Measurements from ENCODE around the gene MYO9B.

Gene MYO9B

DNA sequence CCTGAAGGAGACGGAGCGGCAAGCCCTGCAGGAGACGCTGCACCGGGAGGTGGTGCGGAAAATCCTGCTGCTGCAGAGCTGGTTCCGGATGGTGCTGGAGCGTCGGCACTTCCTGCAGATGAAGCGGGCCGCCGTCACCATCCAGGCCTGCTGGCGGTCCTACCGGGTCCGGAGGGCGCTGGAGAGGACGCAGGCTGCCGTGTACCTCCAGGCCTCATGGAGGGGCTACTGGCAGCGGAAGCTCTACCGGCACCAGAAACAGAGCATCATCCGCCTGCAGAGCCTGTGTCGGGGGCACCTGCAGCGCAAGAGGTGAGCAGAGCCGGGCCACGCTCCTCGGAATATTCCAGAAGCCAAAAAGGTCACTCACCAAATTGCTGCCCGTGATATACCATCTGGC lies 117.2 kb downstream of the MYO9B start:
- no peak for DNase-seq

DNA sequence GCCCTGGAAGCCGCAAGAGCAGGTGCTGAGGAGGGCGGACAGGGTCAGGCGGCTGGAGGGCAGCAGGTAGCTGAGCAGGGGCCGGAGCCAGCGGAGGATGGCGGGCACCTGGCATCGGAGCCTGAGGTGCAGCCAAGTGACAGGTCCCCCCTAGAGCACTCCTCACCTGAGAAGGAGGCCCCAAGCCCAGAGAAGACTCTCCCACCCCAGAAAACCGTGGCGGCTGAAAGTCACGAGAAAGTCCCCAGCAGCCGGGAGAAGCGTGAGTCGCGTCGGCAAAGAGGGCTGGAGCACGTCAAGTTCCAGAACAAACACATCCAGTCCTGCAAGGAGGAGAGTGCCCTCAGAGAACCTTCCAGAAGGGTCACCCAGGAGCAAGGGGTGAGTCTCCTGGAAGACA lies 119.0 kb downstream of the MYO9B start:
- DNase-seq = no peak

DNA sequence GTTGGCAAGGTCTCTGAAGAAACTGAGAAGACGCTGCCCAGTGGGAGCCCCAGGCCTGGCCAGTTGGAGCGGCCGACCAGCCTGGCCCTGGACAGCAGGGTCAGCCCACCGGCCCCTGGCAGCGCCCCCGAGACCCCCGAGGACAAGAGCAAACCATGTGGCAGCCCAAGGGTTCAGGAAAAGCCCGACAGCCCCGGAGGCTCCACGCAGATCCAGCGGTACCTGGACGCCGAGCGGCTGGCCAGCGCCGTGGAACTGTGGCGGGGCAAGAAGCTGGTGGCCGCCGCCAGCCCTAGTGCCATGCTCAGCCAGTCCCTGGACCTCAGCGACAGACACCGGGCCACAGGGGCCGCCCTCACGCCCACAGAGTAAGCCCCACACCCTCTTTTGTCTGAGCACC lies 119.5 kb downstream of the MYO9B start:
- DNase-seq = no peak

- DNase-seq = no peak
Measured at GRCh38 chr19:17196610-17197009, 121.0 kb downstream of the MYO9B start.

- DNase-seq = no peak
Measured at GRCh38 chr19:17197666-17198065, 122.1 kb downstream of the MYO9B start.

GRCh38 chr19:17200408-17201079 lies 125.0 kb downstream of the MYO9B start:
- DNase-seq = no peak

DNA sequence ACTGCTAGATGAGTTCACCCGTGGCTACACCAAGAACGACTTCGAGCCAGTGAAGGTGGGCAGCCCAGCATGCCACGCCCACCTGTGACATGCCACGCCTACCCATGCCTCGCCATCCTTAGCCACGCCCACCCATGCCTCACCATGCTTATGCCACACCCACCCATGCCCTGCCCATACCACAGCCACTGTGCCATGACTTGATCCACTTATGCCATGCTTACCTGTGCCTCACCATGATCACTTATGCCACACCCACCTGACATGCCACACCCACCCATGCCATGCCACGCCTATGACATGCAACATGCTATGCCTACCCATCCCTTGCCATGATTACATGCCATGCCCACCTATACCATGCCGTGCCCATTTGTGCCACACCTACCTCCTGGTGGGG lies 126.7 kb downstream of the MYO9B start:
- DNase-seq = peak; percentile 44

DNA sequence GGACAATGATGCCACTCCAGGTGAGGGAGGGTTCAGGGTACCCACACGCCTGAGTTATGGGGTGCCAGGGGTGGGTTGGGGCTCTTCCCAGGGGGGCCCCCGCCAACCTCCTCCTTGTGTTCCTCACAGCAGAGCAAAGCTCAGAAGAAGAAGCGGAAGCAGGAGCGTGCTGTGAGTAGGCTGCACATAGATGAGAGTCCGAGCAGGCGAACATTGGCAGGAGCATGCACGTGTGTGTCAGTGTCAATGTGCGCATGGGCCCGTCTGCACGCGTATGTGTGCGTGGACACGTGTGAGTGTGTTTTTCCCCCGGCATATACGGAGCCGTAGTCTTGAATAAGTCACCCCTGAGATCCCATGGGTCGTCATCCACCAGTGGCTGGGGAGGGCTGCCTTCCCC lies 127.1 kb downstream of the MYO9B start:
- no peak for DNase-seq

GRCh38 chr19:17205237-17206140 lies 129.9 kb downstream of the MYO9B start:
- DNase-seq = peak; percentile 59

- DNase-seq = no peak
Measured at GRCh38 chr19:17206736-17207581, 131.4 kb downstream of the MYO9B start.

GRCh38 chr19:17209126-17210036 lies 133.8 kb downstream of the MYO9B start:
- DNase-seq = peak; percentile 65

GRCh38 chr19:17210296-17210695 lies 134.7 kb downstream of the MYO9B start:
- DNase-seq = no peak

- DNase-seq = no peak
Measured at GRCh38 chr19:17211547-17212446, 136.2 kb downstream of the MYO9B start.

DNA sequence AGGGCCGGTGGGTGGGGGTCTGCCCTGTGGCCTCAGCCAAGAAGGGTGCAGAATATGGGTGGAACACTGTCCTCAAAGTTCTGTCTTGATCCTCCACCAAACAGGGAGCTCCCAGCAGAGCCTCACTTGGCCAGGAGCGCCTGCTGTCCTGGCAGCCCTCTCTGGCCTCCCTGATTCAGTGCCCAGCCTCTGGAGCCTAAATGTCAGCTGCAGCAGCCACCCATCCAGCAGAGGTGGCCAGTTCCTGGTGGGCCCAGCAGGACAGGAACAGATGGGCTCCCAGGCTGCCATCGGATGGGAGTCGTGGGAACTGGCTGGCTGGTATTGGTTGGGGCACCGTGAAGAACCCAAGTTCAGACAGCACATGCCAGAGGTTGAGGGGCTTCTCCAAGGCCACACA lies 137.8 kb downstream of the MYO9B start:
- no peak for DNase-seq

DNA sequence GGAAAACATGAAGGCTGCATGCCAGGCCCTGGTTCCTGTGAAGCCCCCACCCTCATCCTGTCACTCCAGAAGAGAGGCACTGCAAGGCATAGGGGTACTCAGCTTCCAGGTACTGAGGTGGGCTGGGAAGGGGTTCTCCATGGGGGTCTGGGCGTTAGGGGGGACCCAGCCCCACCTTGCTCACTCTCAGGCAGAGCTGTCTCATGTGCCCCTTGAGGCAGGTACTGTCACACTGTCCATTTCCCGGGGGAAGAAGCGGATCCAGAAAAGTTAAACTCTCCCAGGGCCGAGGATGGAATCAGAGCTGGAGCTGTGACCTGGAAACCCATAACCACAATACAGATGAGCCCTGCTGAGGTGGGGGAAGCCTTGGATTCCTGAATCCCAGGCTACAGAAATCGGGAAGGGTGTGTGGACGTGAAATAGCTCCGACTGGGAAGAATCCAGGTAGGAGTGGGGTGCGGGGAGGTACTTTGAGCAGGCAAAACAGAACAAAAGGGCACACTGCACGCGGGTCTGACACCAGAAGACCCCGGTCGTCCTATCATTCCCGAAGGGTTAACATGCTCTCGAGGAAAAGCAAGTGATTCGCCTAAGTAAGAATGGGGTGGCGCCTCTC lies 139.0 kb downstream of the MYO9B start:
- no peak for DNase-seq

DNA sequence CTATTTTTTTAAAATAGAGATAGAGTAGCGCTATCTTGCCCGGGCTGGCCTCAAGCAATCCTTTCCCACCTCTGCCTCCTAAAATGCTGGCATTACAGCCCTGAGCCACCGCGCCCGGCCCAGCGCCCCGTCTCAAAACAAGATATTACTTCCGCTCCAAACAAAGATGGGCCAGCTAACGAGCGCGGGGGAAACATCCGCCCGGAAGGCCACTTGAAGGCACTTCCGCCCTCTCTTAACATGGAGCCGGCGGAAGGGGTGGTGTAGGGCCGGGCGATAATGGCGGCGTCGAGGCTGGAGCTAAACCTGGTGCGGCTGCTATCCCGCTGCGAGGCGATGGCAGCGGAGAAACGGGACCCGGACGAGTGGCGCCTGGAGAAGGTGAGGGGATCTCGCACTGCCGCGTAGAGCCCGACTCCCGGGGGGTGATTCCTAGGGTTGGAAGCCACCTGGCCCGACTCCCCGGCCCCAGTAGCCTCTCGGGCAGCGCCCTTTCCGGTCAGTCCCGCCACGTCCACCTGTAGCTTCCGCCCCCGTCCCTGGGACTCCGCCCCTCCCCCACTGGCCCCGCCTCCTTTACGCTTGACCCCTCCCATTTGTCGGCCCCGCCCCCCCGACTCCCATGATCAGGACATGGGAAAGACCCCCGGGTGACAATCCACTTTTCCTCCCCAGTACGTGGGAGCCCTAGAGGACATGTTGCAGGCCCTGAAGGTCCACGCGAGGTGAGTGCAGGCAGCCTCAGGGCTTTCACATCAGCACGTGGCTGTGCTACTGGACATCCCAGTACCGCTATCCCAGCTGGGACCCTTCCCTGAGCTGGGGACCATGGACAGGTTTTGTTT lies 139.8 kb downstream of the MYO9B start, which contains the start of gene USE1:
Gene USE1, plus strand, starts transcription at position 231 of the 845 bp plus-strand sequence. Its CDS starts 49 bp downstream, at position 280.
- peak; percentile 89 for DNase-seq

GRCh38 chr19:17216058-17216670 lies 140.6 kb downstream of the MYO9B start:
- DNase-seq = no peak

DNA sequence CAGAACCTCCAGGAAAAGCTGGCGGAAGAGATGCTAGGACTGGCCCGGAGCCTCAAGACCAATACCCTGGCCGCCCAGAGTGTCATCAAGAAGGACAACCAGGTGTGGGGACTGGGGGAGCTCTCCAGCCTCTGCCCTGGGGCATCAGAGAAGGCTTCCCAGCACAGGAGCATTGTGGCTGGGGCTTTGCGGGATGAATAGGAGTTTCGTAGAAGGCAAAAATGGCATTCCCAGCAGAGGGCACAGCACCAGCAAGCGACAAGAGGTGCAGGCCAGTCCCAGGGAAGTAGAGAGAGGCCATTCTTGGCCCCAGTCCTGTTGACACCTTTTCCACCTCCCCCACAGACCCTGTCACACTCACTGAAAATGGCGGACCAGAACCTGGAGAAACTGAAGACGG lies 143.7 kb downstream of the MYO9B start:
- no peak for DNase-seq

DNA sequence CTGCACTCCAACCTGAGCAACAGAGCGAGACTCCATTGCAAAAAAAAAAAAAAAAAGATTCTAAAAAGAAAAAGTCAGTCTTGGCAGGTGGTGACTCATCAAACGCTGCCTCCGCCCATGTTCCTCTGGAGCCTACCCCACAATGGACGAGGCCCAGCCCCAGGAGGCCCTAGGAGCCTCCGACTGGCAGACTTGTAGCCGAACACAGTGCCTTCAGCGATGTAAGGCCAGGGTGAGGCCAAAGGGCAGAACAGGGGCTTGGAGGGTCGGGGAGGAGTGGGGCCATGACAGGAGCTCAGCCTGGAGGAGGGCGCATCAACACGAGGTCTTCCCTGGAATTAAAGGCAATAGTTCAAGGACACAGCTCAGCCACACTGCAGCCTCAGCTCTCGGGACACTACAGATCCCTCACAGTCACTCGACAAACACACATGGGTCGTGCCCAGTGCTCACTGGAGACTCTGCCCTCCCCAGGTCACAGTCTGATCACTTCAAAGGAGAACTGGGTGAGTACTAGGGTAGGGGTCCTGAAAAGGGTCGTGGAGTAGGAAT lies 144.7 kb downstream of the MYO9B start:
- no peak for DNase-seq

All from stimulated activated CD4-positive, alpha-beta T cell treated with anti-CD3 and anti-CD28 coated beads, Interleukin-1b, Interleukin-23, amount 100 ng/mL, for 48 hours (primary cell).